ENCODE data around the gene LDLRAD2.

DNA sequence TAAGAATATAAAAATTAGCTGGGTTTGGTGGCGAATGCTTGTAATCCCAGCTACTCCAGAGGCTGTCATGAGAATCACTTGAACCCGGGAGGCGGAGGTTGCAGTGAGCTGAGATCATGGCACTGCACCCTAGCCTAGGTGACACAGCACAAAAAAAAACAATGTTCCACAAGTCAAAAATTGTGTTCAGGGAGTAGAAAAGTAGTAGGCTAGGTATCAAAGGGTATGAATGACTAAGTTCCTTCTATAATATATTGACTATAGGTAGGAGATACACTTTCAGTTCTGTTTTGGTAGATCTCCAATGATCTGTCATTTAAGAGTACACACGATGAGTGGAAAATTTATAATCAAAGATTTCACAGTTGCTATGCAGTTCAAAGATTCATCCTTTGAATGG, 45.9 kb upstream of the LDLRAD2 start:
- TF ChIP-seq CTCF (IDR thresholded peaks at IDR 0.05; ENCODE audit: low read length) (no peak), EZH2 (optimal IDR thresholded peaks at IDR 0.05; ENCODE audit: low read depth, low read length) (no peak), EZH2phosphoT487 (IDR thresholded peaks at IDR 0.05; ENCODE audit: low read length) (no peak)

Measured in MM.1S (cell line).